Ishikawa (cell line): ENCODE results near the gene EIF4E1B.

Source experiments
- CEBPB ChIP-seq: IDR thresholded peaks from 2 replicates; pipeline ENCODE4 v1.6.1; 2012
- REST ChIP-seq: IDR thresholded peaks from 2 replicates; pipeline ENCODE4 v1.6.1; 2012; ENCODE audit warnings: low read depth, mild to moderate bottlenecking
- TAF1 ChIP-seq: IDR thresholded peaks from 2 replicates; pipeline ENCODE4 v1.6.1; 2012; ENCODE audit warnings: low read depth, mild to moderate bottlenecking
- TEAD4 ChIP-seq: IDR thresholded peaks from 2 replicates; pipeline ENCODE4 v1.6.1; 2012
- YY1 ChIP-seq: IDR thresholded peaks from 2 replicates; pipeline ENCODE4 v1.6.1; 2012; ENCODE audit warnings: low read depth
- TF ChIP-seq, protein P1 (sequence below): IDR thresholded peaks from 2 replicates; pipeline ENCODE4 v1.6.1; 2012

DNA sequence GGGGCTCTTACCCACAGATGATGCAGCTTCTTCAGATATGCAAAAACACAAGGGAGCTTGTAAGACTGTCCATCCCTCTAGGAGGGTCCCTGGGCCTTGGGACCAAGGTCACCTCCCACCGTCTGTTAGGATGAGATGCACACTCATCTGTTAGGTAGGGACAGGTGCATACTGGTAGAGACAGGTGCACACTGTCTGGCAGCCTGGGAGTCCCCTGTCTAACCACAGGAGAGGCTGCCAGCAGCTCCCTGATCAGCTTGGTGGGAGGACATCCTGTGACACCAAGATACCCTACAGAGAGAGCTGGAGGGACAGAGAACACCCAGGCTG, 30.0 kb downstream of the EIF4E1B start:
- TF ChIP-seq TAF1, result no peak
- TF ChIP-seq, protein P1, sequence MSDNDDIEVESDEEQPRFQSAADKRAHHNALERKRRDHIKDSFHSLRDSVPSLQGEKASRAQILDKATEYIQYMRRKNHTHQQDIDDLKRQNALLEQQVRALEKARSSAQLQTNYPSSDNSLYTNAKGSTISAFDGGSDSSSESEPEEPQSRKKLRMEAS, result no peak
- TF ChIP-seq YY1, result no peak
- TF ChIP-seq TEAD4, result no peak
- no peak for TF ChIP-seq REST
- no peak for TF ChIP-seq CEBPB
